WTC11 (cell line): Measurements from ENCODE around the gene IFITM5.

Experiments
- ELF4 ChIP-seq: sonication (generic); formaldehyde crosslinking; IDR thresholded peaks from 2 replicates; pipeline ENCODE4 v1.8.1; 2022; ENCODE audit warnings: low read depth, mild to moderate bottlenecking, moderate library complexity, missing genetic modification reagents
- NR1H2 ChIP-seq: sonication (generic); formaldehyde crosslinking; IDR thresholded peaks from 2 replicates; pipeline ENCODE4 v1.9.0; 2021; ENCODE audit warnings: mild to moderate bottlenecking, moderate library complexity, missing genetic modification reagents
- NR2C2 ChIP-seq: sonication (generic); formaldehyde crosslinking; IDR thresholded peaks from 2 replicates; pipeline ENCODE4 v1.8.0; 2022; ENCODE audit warnings: mild to moderate bottlenecking, missing genetic modification reagents
- NR3C1 ChIP-seq: sonication (generic); formaldehyde crosslinking; conservative IDR thresholded peaks from 2 replicates; pipeline ENCODE4 v1.8.1; 2023; ENCODE audit warnings: low read depth, mild to moderate bottlenecking, missing genetic modification reagents
- OVOL2 ChIP-seq: fragments of 250-450 bp; sonication (Bioruptor Pico); IDR thresholded peaks from 2 replicates; pipeline ENCODE4 v1.9.0; 2021; ENCODE audit warnings: mild to moderate bottlenecking, borderline replicate concordance
- TEAD4 ChIP-seq: sonication (generic); formaldehyde crosslinking; IDR thresholded peaks from 2 replicates; pipeline ENCODE4 v1.8.0; 2022; ENCODE audit warnings: mild to moderate bottlenecking, missing genetic modification reagents
- ZNF232 ChIP-seq: sonication (generic); formaldehyde crosslinking; IDR thresholded peaks from 2 replicates; pipeline ENCODE4 v1.8.0; 2022; ENCODE audit warnings: mild to moderate bottlenecking, missing genetic modification reagents
- TF ChIP-seq, protein P1 (sequence below): fragments of 200-600 bp; IDR thresholded peaks from 2 replicates; pipeline ENCODE4 v1.8.0; 2022; ENCODE audit warnings: antibody characterized with exemption
- TF ChIP-seq, protein P2 (sequence below): sonication (generic); formaldehyde crosslinking; IDR thresholded peaks from 2 replicates; pipeline ENCODE4 v1.8.1; 2023; ENCODE audit warnings: mild to moderate bottlenecking, missing genetic modification reagents, moderate library complexity
- TF ChIP-seq, protein P3 (sequence below): sonication (generic); formaldehyde crosslinking; IDR thresholded peaks from 2 replicates; pipeline ENCODE4 v1.8.1; 2023; ENCODE audit warnings: mild to moderate bottlenecking, missing genetic modification reagents
- TF ChIP-seq, protein P4 (sequence below): sonication (generic); formaldehyde crosslinking; IDR thresholded peaks from 2 replicates; pipeline ENCODE4 v1.8.0; 2022; ENCODE audit warnings: mild to moderate bottlenecking, missing genetic modification reagents

DNA sequence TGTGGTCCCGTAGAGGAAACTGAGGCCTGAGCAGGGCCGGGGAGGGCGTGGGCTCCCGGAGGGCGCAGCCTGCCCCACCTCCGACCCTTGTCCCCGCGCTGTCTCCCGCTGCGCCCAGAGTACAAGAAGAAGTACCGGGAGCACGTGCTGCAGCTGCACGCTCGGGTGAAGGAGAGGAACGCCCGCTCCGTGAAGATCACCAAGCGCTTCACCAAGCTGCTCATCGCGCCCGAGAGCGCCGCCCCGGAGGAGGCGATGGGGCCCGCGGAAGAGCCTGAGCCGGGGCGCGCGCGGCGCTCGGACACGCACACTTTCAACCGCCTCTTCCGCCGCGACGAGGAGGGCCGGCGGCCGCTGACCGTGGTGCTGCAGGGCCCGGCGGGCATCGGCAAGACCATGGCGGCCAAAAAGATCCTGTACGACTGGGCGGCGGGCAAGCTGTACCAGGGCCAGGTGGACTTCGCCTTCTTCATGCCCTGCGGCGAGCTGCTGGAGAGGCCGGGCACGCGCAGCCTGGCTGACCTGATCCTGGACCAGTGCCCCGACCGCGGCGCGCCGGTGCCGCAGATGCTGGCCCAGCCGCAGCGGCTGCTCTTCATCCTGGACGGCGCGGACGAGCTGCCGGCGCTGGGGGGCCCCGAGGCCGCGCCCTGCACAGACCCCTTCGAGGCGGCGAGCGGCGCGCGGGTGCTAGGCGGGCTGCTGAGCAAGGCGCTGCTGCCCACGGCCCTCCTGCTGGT is 19.2 kb downstream of the IFITM5 start:
- TF ChIP-seq TEAD4 (CRISPR knock-in tag): no peak
- TF ChIP-seq, protein P1, sequence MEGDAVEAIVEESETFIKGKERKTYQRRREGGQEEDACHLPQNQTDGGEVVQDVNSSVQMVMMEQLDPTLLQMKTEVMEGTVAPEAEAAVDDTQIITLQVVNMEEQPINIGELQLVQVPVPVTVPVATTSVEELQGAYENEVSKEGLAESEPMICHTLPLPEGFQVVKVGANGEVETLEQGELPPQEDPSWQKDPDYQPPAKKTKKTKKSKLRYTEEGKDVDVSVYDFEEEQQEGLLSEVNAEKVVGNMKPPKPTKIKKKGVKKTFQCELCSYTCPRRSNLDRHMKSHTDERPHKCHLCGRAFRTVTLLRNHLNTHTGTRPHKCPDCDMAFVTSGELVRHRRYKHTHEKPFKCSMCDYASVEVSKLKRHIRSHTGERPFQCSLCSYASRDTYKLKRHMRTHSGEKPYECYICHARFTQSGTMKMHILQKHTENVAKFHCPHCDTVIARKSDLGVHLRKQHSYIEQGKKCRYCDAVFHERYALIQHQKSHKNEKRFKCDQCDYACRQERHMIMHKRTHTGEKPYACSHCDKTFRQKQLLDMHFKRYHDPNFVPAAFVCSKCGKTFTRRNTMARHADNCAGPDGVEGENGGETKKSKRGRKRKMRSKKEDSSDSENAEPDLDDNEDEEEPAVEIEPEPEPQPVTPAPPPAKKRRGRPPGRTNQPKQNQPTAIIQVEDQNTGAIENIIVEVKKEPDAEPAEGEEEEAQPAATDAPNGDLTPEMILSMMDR: no peak
- TF ChIP-seq, protein P2, sequence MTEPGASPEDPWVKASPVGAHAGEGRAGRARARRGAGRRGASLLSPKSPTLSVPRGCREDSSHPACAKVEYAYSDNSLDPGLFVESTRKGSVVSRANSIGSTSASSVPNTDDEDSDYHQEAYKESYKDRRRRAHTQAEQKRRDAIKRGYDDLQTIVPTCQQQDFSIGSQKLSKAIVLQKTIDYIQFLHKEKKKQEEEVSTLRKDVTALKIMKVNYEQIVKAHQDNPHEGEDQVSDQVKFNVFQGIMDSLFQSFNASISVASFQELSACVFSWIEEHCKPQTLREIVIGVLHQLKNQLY (CRISPR knock-in tag): no peak
- no peak for TF ChIP-seq ZNF232 (CRISPR knock-in tag)
- no peak for TF ChIP-seq NR3C1 (CRISPR knock-in tag)
- TF ChIP-seq NR1H2: no peak
- TF ChIP-seq NR2C2 (CRISPR knock-in tag): no peak
- TF ChIP-seq, protein P3, sequence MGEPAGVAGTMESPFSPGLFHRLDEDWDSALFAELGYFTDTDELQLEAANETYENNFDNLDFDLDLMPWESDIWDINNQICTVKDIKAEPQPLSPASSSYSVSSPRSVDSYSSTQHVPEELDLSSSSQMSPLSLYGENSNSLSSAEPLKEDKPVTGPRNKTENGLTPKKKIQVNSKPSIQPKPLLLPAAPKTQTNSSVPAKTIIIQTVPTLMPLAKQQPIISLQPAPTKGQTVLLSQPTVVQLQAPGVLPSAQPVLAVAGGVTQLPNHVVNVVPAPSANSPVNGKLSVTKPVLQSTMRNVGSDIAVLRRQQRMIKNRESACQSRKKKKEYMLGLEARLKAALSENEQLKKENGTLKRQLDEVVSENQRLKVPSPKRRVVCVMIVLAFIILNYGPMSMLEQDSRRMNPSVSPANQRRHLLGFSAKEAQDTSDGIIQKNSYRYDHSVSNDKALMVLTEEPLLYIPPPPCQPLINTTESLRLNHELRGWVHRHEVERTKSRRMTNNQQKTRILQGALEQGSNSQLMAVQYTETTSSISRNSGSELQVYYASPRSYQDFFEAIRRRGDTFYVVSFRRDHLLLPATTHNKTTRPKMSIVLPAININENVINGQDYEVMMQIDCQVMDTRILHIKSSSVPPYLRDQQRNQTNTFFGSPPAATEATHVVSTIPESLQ: no peak
- TF ChIP-seq, protein P4, sequence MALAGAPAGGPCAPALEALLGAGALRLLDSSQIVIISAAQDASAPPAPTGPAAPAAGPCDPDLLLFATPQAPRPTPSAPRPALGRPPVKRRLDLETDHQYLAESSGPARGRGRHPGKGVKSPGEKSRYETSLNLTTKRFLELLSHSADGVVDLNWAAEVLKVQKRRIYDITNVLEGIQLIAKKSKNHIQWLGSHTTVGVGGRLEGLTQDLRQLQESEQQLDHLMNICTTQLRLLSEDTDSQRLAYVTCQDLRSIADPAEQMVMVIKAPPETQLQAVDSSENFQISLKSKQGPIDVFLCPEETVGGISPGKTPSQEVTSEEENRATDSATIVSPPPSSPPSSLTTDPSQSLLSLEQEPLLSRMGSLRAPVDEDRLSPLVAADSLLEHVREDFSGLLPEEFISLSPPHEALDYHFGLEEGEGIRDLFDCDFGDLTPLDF: no peak
- TF ChIP-seq ELF4 (CRISPR knock-in tag): no peak
- TF ChIP-seq OVOL2 (CRISPR knock-in tag): no peak
